H9 (cell line): ENCODE data around the gene OXTR. TPM values are rescaled to one million over a fixed set of nuclear protein-coding genes. Genes with fewer than 3 reads are reported as not detected.

Experiments
- DNase-seq: peaks from one replicate; pipeline ENCODE4 v3.0.0-alpha.2; 2017
- H2AFZ ChIP-seq: one replicate; pipeline ENCODE4 v1.6.1; 2013; ENCODE audit warnings: mild to moderate bottlenecking, low read length, control low read depth, moderate library complexity
- H2AK5ac ChIP-seq: 2 replicates; pipeline ENCODE4 v1.6.1; 2013; ENCODE audit warnings: low read length, control low read depth, mixed read lengths; ENCODE audit not compliant: insufficient read length
- H2BK120ac ChIP-seq: one replicate; pipeline ENCODE4 v1.6.1; 2013; ENCODE audit warnings: low read depth, mild to moderate bottlenecking, low read length, control low read depth, inconsistent platforms; ENCODE audit not compliant: poor library complexity, severe bottlenecking
- H2BK12ac ChIP-seq: 2 replicates; pipeline ENCODE4 v1.6.1; 2013; ENCODE audit warnings: low read length, control low read depth, mixed read lengths, low read depth; ENCODE audit not compliant: insufficient read length
- H2BK15ac ChIP-seq: 2 replicates; pipeline ENCODE4 v1.6.1; 2013; ENCODE audit warnings: low read depth, low read length, control low read depth
- H2BK20ac ChIP-seq: one replicate; pipeline ENCODE4 v1.6.1; 2013; ENCODE audit warnings: low read depth, mild to moderate bottlenecking, low read length, control low read depth, inconsistent platforms; ENCODE audit not compliant: poor library complexity, severe bottlenecking
- H2BK5ac ChIP-seq: 2 replicates; pipeline ENCODE4 v1.6.1; 2013; ENCODE audit warnings: low read length, control low read depth, mixed read lengths; ENCODE audit not compliant: insufficient read length
- H3K14ac ChIP-seq: 2 replicates; pipeline ENCODE4 v1.6.1; 2013; ENCODE audit warnings: low read length, control low read depth; ENCODE audit not compliant: insufficient read depth
- H3K18ac ChIP-seq: 2 replicates; pipeline ENCODE4 v1.6.1; 2013; ENCODE audit warnings: low read depth, mild to moderate bottlenecking, mixed read lengths, low read length, control low read depth; ENCODE audit not compliant: insufficient read length
- H3K23ac ChIP-seq: 2 replicates; pipeline ENCODE4 v1.6.1; 2013; ENCODE audit warnings: low read length, control low read depth, mixed read lengths, low read depth; ENCODE audit not compliant: insufficient read length
- H3K23me2 ChIP-seq: 2 replicates; pipeline ENCODE4 v1.6.1; 2013; ENCODE audit warnings: low read depth, mild to moderate bottlenecking, mixed read lengths, low read length, control low read depth; ENCODE audit not compliant: insufficient read length, poor library complexity, severe bottlenecking
- H3K27ac ChIP-seq: 2 replicates; pipeline ENCODE4 v1.5.1; 2013; ENCODE audit warnings: low read length, control low read depth, mixed read lengths, low read depth; ENCODE audit not compliant: insufficient read length
- H3K27me3 ChIP-seq: 2 replicates; pipeline ENCODE4 v1.6.1; 2013; ENCODE audit warnings: low read length, control low read depth, inconsistent platforms; ENCODE audit not compliant: insufficient read depth
- H3K4ac ChIP-seq: 2 replicates; pipeline ENCODE4 v1.6.1; 2013; ENCODE audit warnings: low read depth, mild to moderate bottlenecking, control low read depth, inconsistent platforms, low read length, moderate library complexity
- H3K4me1 ChIP-seq: 2 replicates; pipeline ENCODE4 v1.6.1; 2013; ENCODE audit warnings: low read length, control low read depth, inconsistent platforms; ENCODE audit not compliant: insufficient read depth
- H3K4me2 ChIP-seq: 2 replicates; pipeline ENCODE4 v1.6.1; 2013; ENCODE audit warnings: low read length, control low read depth, mixed read lengths; ENCODE audit not compliant: insufficient read length, insufficient read depth
- H3K56ac ChIP-seq: 2 replicates; pipeline ENCODE4 v1.6.1; 2013; ENCODE audit warnings: low read depth, mild to moderate bottlenecking, mixed read lengths, low read length, control low read depth; ENCODE audit not compliant: insufficient read length
- H3K79me1 ChIP-seq: 2 replicates; pipeline ENCODE4 v1.6.1; 2013; ENCODE audit warnings: low read depth, mild to moderate bottlenecking, moderate library complexity, low read length, control low read depth, inconsistent platforms; ENCODE audit not compliant: insufficient read depth, poor library complexity, severe bottlenecking
- H3K79me2 ChIP-seq: 2 replicates; pipeline ENCODE4 v1.6.1; 2013; ENCODE audit warnings: low read length, control low read depth, inconsistent platforms; ENCODE audit not compliant: insufficient read depth
- H3K9ac ChIP-seq: 2 replicates; pipeline ENCODE4 v1.6.1; 2013; ENCODE audit warnings: low read length, control low read depth, mixed read lengths; ENCODE audit not compliant: insufficient read length; ENCODE audit errors: extremely low read depth
- H3K9me3 ChIP-seq: one replicate; pipeline ENCODE4 v1.6.1; 2013; ENCODE audit warnings: low read depth, low read length, inconsistent platforms; ENCODE audit not compliant: control insufficient read depth
- H3T11ph ChIP-seq: one replicate; pipeline ENCODE4 v1.6.1; 2013; ENCODE audit warnings: mild to moderate bottlenecking, low read length, control low read depth, inconsistent platforms
- H4K20me1 ChIP-seq: one replicate; pipeline ENCODE4 v1.6.1; 2013; ENCODE audit not compliant: control insufficient read depth, insufficient read length, insufficient read depth
- H4K5ac ChIP-seq: 2 replicates; pipeline ENCODE4 v1.6.1; 2013; ENCODE audit warnings: low read depth, mild to moderate bottlenecking, mixed read lengths, low read length, control low read depth; ENCODE audit not compliant: insufficient read length
- H4K8ac ChIP-seq: replicated peaks from 2 replicates; pipeline ENCODE4 v1.6.1; 2013; ENCODE audit warnings: low read length, control low read depth, mixed read lengths, low read depth; ENCODE audit not compliant: insufficient read length
- H4K91ac ChIP-seq: 2 replicates; pipeline ENCODE4 v1.6.1; 2013; ENCODE audit warnings: low read depth, mild to moderate bottlenecking, moderate library complexity, mixed read lengths, low read length, control low read depth; ENCODE audit not compliant: insufficient read length
- H3K27ac Mint-ChIP-seq, 3 experiments: 2 replicates in 2 of 3; 3 replicates in 1 of 3; pipeline ENCODE4 v1.8.0; 2020 to 2021; ENCODE audit warnings: mixed read lengths in 3 of 3, mild to moderate bottlenecking in 1 of 3, moderate library complexity in 1 of 3
- H3K27me3 Mint-ChIP-seq: 2 replicates; pipeline ENCODE4 v1.8.0; 2021; ENCODE audit warnings: low read depth, mild to moderate bottlenecking, moderate library complexity, mixed read lengths
- H3K36me3 Mint-ChIP-seq, 3 experiments: 2 replicates in 2 of 3; 3 replicates in 1 of 3; pipeline ENCODE4 v1.8.0; 2020 to 2021; ENCODE audit warnings: low read depth in 3 of 3, mixed read lengths in 3 of 3; ENCODE audit not compliant: insufficient read depth in 1 of 3
- H3K4me1 Mint-ChIP-seq, 2 experiments: 2 replicates each; pipeline ENCODE4 v1.8.0; 2020; ENCODE audit warnings: mixed read lengths in 2 of 2
- H3K4me3 Mint-ChIP-seq, 2 experiments: 2 replicates in 1 of 2; 3 replicates in 1 of 2; pipeline ENCODE4 v1.8.0; 2020 to 2021; ENCODE audit warnings: mild to moderate bottlenecking in 2 of 2, mixed read lengths in 2 of 2, moderate library complexity in 1 of 2
- H3K9me3 Mint-ChIP-seq, 2 experiments: 2 replicates in 1 of 2; 3 replicates in 1 of 2; pipeline ENCODE4 v1.8.0; 2020; ENCODE audit warnings: mild to moderate bottlenecking in 2 of 2, mixed read lengths in 2 of 2, moderate library complexity in 1 of 2
- WGBS: extraction: QIAGEN DNeasy Blood & Tissue Kit; methylation state at CpG from one replicate; pipeline ENCODE4 v1.1.7; 2013; ENCODE audit warnings: missing lambda C conversion rate, low lambda C conversion rate, mixed read lengths; ENCODE audit not compliant: insufficient read length; ENCODE audit errors: extremely low coverage; 5-methylcytosine and 5-hydroxymethylcytosine counted together
- total RNA-seq: library from RNA; stranded (reverse); gene quantifications from 2 replicates; pipeline ENCODE4 v1.2.1, GENCODE V29; 2021
- TF ChIP-seq, protein P1 (sequence below): fragments of 200-600 bp; sonication (generic); conservative IDR thresholded peaks from 3 replicates; pipeline ENCODE4 v1.8.0; 2021; ENCODE audit warnings: antibody characterized with exemption, mild to moderate bottlenecking

The OXTR gene
- total RNA-seq, 1 experiment from 2014 or later: 1.7 TPM

DNA sequence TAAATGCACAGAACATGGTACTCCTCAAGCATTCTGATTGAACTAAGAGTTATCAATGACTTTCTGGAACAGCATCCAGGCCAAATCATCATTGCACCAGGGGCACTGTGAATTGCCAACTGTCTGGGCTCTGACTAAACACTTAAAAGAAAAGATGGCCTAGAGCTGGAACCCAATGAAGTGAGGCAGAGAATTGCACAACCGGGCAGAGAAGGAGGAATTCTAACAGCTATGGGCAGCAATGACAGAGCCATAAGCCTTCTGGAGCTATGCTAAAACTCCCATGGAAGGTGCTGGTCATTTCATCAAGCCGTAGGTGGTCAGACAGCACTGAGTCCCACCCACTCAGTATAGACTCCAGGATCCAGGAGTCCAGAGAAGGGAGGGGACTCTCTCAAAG lies 48.1 kb upstream of the OXTR start:
- H4K5ac ChIP-seq: no peak overlapping the region
- Mint-ChIP-seq H3K9me3 (peaks cover 24 to 26% of the 10 kb centered on the region in 2 experiments), H3K36me3 (peaks cover 11 to 20% (median 19%) of the 10 kb centered on the region in 3 experiments; a peak in 6 of 7 replicates), H3K27ac (no peak overlapping the region), H3K4me1 (no peaks in the 10 kb centered on the region), H3K4me3 (no peak overlapping the region), H3K27me3 (peaks cover 3% of the 10 kb centered on the region; the same call in 1 of the 2 replicates)
- H2BK12ac ChIP-seq: no peak overlapping the region
- H3K14ac ChIP-seq: no peak overlapping the region
- no CpG with 5 or more reads among the region's 2 CpGs for WGBS
- no peak overlapping the region for H3K4me2 ChIP-seq
- no peaks in the 10 kb centered on the region for H3K4me1 ChIP-seq
- no peak overlapping the region for H3K56ac ChIP-seq
- no peak overlapping the region for H2AK5ac ChIP-seq
- H3K79me1 ChIP-seq: no peaks in the 10 kb centered on the region
- H3K4ac ChIP-seq: no peak overlapping the region
- TF ChIP-seq, protein P1, sequence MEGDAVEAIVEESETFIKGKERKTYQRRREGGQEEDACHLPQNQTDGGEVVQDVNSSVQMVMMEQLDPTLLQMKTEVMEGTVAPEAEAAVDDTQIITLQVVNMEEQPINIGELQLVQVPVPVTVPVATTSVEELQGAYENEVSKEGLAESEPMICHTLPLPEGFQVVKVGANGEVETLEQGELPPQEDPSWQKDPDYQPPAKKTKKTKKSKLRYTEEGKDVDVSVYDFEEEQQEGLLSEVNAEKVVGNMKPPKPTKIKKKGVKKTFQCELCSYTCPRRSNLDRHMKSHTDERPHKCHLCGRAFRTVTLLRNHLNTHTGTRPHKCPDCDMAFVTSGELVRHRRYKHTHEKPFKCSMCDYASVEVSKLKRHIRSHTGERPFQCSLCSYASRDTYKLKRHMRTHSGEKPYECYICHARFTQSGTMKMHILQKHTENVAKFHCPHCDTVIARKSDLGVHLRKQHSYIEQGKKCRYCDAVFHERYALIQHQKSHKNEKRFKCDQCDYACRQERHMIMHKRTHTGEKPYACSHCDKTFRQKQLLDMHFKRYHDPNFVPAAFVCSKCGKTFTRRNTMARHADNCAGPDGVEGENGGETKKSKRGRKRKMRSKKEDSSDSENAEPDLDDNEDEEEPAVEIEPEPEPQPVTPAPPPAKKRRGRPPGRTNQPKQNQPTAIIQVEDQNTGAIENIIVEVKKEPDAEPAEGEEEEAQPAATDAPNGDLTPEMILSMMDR: no peak
- H3T11ph ChIP-seq: no peak overlapping the region
- no peak overlapping the region for H2BK15ac ChIP-seq
- H3K27ac ChIP-seq: no peak overlapping the region
- H3K23me2 ChIP-seq: no peaks in the 10 kb centered on the region
- no peaks in the 10 kb centered on the region for H3K9me3 ChIP-seq
- H2BK20ac ChIP-seq: no peak overlapping the region
- no peak overlapping the region for H2BK5ac ChIP-seq
- H4K8ac ChIP-seq: no peak overlapping the region
- no peak overlapping the region for H3K23ac ChIP-seq
- no peaks in the 10 kb centered on the region for H3K79me2 ChIP-seq
- H3K9ac ChIP-seq: no peak overlapping the region
- DNase-seq: no peak
- no peaks in the 10 kb centered on the region for H3K27me3 ChIP-seq
- H4K20me1 ChIP-seq: no peaks in the 10 kb centered on the region
- no peak overlapping the region for H3K18ac ChIP-seq
- no peak overlapping the region for H2AFZ ChIP-seq
- no peak overlapping the region for H2BK120ac ChIP-seq
- H4K91ac ChIP-seq: no peak overlapping the region
